GM13977 (cell line): ENCODE measurements around the gene DENND1A.
"Not testable (repeated sequence)": the region's sequence is repeated elsewhere in the genome, so short reads cannot be mapped to it uniquely, and the experiment has no call there.

Experiments
- DNase-seq: peaks from one replicate; pipeline ENCODE4 v3.0.0; 2012; ENCODE audit warnings: low spot score
- in situ Hi-C: fragments of 300-500 bp; cut with MboI; formaldehyde crosslinking; loops from one replicate; pipeline ENCODE4 v1.12.0; 2022; ENCODE audit warnings: low sequenced_read_pairs, low pct_unique_long_range_greater_than_20kb, mixed read lengths, inconsistent platforms; ENCODE audit not compliant: unreplicated experiment
- TF ChIP-seq, protein P1 (sequence below): IDR thresholded peaks from 2 replicates; pipeline ENCODE4 v1.5.1; 2012; ENCODE audit warnings: mild to moderate bottlenecking, control low read depth; ENCODE audit not compliant: insufficient read depth; ENCODE audit errors: extremely low read depth, missing control alignments

DENND1A gene

DNA sequence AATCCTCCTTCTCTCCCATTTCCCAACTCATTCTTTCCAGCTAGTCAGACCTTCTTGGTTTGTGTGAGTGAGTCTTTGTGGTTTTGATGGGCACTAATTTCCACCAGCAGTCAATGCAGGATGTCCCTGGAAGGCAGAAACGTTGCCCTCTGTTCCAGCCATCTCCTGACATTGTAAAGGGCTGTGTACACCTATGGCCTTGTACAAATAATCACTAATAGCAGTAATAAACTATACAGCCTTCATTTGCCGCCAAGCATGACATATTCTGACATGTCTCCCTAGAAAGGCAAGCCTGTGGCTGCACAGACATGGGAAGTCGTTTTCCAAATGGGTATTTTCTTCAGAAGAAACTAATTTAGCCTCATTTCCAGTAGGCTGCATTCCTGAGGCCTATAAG is 18.4 kb upstream of the DENND1A start:
- in situ Hi-C loops, result no loop called here
- no peak for DNase-seq
- TF ChIP-seq, protein P1, sequence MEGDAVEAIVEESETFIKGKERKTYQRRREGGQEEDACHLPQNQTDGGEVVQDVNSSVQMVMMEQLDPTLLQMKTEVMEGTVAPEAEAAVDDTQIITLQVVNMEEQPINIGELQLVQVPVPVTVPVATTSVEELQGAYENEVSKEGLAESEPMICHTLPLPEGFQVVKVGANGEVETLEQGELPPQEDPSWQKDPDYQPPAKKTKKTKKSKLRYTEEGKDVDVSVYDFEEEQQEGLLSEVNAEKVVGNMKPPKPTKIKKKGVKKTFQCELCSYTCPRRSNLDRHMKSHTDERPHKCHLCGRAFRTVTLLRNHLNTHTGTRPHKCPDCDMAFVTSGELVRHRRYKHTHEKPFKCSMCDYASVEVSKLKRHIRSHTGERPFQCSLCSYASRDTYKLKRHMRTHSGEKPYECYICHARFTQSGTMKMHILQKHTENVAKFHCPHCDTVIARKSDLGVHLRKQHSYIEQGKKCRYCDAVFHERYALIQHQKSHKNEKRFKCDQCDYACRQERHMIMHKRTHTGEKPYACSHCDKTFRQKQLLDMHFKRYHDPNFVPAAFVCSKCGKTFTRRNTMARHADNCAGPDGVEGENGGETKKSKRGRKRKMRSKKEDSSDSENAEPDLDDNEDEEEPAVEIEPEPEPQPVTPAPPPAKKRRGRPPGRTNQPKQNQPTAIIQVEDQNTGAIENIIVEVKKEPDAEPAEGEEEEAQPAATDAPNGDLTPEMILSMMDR, result no peak

DNA sequence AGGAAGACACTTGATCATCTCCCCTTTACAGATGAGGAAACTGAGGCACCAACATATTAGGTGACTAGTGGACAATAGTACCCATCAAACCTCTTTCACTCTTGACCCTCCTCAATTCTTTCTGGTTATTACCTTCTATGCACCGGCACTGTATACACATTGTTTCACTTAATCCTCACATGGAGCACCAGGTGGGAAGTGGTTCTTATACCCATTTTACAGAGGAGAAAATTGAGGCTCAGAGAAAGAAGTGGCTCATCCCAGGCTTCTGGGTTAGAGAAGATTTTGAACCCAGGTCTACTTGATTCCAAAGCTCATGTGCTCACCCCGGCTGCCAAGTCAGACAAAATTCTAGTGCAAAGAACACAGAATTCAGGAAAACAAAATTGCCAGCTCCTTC is 17.4 kb upstream of the DENND1A start:
- in situ Hi-C loops, result no loop called here
- no peak for DNase-seq
- TF ChIP-seq, protein P1, result no peak

DNA sequence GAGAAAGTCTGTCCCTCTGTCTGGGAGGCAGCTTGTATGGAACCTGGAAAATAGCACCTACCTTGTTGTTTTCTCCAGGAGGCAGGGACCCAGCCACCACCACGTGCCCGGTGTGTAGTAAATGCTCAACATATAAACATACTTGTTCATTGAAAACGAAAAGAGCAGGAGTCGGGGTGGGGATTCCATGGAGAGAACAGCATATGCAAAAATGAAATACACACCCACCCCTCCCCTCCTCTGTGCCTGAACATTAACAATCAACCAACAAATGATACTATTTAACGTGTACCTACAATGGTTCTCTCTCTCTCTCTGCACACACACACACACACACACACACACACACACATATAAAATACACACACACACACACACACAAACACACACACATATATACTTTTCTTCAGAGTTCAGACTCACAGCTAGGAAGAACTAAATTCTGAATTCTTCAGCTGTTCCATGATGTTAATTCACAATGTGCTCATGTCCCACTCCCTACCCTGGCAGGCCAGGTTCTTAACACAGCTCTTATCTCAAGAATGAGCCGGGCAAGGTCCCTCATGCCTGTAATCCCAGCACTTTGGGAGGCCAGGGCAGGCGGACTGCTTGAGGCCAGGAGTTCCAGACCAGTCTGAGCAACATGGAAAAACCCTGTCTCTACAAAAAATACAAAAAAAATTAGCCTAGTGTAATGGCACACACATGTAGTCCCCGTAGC is 16.3 kb upstream of the DENND1A start:
- DNase-seq, result no peak
- in situ Hi-C loops, result no loop called here
- TF ChIP-seq, protein P1, result no peak

DNA sequence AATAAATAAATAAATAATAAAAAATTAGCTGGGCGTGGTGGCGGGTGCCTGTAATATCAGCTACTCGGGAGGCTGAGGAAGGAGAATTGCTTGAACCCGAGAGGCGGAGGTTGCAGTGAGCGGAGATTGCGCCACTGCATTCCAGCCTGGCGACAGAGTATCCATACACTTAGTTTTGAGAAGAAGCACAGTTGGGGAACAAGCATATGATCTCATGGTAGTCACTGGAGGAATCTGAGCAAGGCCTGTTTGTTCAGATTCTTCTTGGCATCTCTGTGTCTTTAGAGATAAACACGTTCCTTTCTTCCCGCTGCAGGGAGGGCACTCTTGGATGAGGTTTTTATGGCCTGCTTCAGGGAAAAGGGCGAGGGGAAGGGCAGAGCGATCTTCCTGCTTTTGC is 15.6 kb upstream of the DENND1A start:
- DNase-seq, result no peak
- TF ChIP-seq, protein P1, result no peak
- in situ Hi-C loops, result no loop called here

DNA sequence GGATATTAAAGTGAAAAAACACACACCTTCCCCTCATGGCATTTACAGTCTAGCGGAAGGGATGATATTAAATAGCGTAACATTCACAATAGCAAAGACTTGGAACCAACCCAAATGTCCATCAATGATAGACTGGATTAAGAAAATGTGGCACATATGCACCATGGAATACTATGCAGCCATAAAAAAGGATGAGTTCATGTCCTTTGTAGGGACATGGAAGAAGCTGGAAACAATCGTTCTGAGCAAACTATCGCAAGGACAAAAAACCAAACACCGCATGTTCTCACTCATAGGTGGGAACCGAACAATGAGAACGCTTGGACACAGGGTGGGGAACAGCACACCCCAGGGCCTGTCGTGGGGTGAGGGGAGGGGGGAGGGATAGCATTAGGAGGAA is 14.5 kb upstream of the DENND1A start:
- DNase-seq, in situ Hi-C loops: not testable (repeated sequence)

DNA sequence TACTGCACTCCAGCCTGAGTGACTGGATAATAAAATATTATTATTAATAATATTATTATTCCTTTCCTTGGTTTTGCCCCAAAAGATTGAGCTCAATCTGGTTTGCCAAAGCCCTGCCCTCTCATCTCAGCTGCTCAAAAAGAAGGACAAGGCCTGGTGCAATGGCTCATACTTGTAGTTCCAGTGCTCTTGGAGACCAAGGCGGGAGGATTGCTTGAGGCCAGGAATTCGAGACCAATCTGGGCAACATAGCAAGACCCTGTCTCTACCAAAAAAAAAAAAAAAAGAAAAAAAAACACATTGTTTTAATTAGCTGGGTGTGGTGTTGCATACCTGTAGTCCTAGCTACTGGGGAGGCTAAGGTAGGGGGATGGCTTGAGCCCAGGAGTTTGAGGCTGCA is 13.7 kb upstream of the DENND1A start:
- DNase-seq, result no peak
- TF ChIP-seq, protein P1, result no peak
- in situ Hi-C loops, result no loop called here

DNA sequence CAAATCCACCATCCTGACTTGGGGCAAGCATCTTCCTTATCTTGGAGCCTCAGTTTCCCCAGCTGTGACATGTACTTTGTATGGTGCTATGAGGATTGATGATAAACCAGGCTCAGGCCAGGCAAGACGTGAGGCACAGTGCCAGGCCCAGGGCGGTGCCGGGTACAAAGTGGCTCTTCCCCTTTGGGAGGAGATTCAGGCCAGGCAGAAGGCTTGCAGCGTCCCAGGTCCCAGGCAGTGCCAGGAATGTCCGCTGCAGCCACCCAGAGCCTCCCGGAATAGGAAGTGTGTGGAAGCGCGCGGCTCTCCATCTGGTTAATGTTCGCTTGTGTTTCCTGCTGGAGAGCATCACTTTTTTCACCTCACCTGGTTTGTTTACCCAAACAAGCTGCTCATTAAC is 12.6 kb upstream of the DENND1A start:
- no peak for DNase-seq
- TF ChIP-seq, protein P1, result no peak
- in situ Hi-C loops, result no loop called here
